ENCODE results near the gene MEIS1. TPM values are rescaled to one million over a fixed set of nuclear protein-coding genes. Genes with fewer than 3 reads are reported as not detected.

MEIS1 gene
- total RNA-seq, 1 donor from 2014 or later: 3.4 TPM

DNA sequence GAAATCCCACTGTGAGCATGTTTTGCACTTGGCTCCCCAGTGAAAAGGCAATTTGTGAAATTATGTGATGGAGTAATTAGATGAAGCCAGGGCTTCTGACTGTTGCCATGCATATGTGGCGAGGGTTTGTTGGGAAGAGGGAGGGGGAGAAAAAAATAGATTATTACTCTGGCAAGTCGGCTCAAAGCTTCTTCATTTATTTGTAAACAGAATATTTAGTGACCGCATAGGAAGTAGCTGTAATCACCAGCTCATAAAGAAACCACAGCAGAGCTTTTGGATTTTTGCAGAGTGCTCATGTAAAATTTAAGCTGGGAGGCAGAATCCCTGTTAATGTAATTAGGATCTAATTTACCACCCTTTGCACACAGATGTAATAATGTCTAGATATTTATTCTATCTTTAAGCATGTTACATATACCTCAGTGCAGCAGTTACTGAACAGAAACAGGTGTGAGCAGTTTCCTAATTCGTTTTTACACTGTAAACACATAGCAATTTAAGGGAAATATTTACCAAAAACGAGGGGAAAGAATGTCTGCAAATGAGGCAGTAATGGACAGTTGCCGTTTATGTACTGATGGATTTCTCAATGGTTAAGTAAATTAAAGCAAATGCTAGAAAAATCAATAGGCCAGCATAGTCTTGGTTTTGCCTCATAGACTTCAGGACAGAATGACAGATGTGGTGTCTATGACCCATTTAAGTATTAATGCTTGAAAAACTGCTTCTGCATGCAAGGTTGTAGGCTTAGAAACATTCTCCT, 87.9 kb downstream of the MEIS1 start:
- H3K9me3 Mint-ChIP-seq (ENCODE audit: unreplicated experiment): no peaks in the 10 kb centered on the region
- no peak overlapping the region for H3K27ac ChIP-seq (ENCODE audit: low read depth, low read length)
- no peaks in the 10 kb centered on the region for H3K4me1 Mint-ChIP-seq (ENCODE audit: low read depth, unreplicated experiment)

DNA sequence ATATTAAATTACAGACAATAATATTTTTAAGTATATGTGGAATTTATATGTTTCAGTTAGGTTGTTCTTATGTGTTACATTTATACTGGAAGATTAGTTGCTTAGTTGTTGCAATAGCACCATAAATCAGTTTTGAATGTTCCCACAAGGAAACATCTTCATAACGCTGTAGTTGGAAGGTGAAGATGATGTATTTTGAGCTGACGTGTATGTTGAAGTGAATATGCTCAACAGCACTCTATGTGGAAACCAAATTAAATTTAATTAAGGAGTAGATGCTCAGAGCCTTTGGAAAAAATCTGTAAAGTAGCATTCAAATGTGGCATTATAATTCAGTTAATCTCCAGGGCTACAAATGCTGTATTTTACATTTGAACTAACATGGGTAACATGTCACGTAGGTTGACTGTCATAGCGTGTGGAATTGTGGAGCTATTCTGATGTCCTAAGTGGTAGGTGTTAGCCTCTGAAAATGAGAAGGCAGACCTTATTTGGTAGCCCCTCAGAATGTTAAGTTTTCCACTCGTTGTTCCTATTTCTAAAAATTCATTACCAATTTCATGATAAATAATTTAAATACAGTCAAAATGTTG, 88.5 kb downstream of the MEIS1 start:
- Mint-ChIP-seq H3K36me3 (ENCODE audit: low read depth, unreplicated experiment) (no peaks in the 10 kb centered on the region), H3K27me3 (ENCODE audit: low read depth, unreplicated experiment) (peaks cover 5% of the 10 kb centered on the region), H3K9me3 (ENCODE audit: unreplicated experiment) (no peaks in the 10 kb centered on the region), H3K27ac (ENCODE audit: unreplicated experiment) (no peak overlapping the region), H3K4me1 (ENCODE audit: low read depth, unreplicated experiment) (no peaks in the 10 kb centered on the region), H3K4me3 (ENCODE audit: unreplicated experiment) (no peak overlapping the region)
- no peaks in the 10 kb centered on the region for H3K79me2 ChIP-seq (ENCODE audit: insufficient read depth, low read length)
- H3K9ac ChIP-seq (ENCODE audit: low read length): no peak overlapping the region
- H3K4me3 ChIP-seq (ENCODE audit: insufficient read depth, low read depth, low read length): no peak overlapping the region
- H3K4me1 ChIP-seq (ENCODE audit: insufficient read depth, low read length): no peaks in the 10 kb centered on the region
- peaks cover 9% of the 10 kb centered on the region for H4K20me1 ChIP-seq (ENCODE audit: insufficient read depth, low read length)
- no peak for DNase-seq (ENCODE audit: low read depth)
- no peak for TF ChIP-seq EZH2 (IDR thresholded peaks at IDR 0.05; ENCODE audit: insufficient read depth, low read length)
- TF ChIP-seq, protein P1, sequence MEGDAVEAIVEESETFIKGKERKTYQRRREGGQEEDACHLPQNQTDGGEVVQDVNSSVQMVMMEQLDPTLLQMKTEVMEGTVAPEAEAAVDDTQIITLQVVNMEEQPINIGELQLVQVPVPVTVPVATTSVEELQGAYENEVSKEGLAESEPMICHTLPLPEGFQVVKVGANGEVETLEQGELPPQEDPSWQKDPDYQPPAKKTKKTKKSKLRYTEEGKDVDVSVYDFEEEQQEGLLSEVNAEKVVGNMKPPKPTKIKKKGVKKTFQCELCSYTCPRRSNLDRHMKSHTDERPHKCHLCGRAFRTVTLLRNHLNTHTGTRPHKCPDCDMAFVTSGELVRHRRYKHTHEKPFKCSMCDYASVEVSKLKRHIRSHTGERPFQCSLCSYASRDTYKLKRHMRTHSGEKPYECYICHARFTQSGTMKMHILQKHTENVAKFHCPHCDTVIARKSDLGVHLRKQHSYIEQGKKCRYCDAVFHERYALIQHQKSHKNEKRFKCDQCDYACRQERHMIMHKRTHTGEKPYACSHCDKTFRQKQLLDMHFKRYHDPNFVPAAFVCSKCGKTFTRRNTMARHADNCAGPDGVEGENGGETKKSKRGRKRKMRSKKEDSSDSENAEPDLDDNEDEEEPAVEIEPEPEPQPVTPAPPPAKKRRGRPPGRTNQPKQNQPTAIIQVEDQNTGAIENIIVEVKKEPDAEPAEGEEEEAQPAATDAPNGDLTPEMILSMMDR (IDR thresholded peaks at IDR 0.05; ENCODE audit: insufficient read depth, low read depth, low read length): no peak
- no peak for FAIRE-seq
- no peaks in the 10 kb centered on the region for H3K9me3 ChIP-seq (ENCODE audit: insufficient read depth, low read depth, low read length)
- H3K4me2 ChIP-seq (ENCODE audit: low read length): no peak overlapping the region
- H3K27me3 ChIP-seq (ENCODE audit: insufficient read depth, low read length): no peaks in the 10 kb centered on the region
- H3K36me3 ChIP-seq (ENCODE audit: insufficient read depth, low read length): peaks cover 3% of the 10 kb centered on the region
- H3K27ac ChIP-seq (ENCODE audit: low read depth, low read length): no peak overlapping the region
- H2AFZ ChIP-seq (ENCODE audit: low read depth, low read length): no peak overlapping the region

More for the DNA sequence above, 87.9 kb downstream of the MEIS1 start:
- no peak for FAIRE-seq
- no peak overlapping the region for H2AFZ ChIP-seq (ENCODE audit: low read depth, low read length)
- H3K79me2 ChIP-seq (ENCODE audit: insufficient read depth, low read length): no peaks in the 10 kb centered on the region
- no peak overlapping the region for H3K9ac ChIP-seq (ENCODE audit: low read length)
- H3K27me3 ChIP-seq (ENCODE audit: insufficient read depth, low read length): no peaks in the 10 kb centered on the region
- Mint-ChIP-seq H3K27me3 (ENCODE audit: low read depth, unreplicated experiment) (peaks cover 3% of the 10 kb centered on the region), H3K36me3 (ENCODE audit: low read depth, unreplicated experiment) (no peaks in the 10 kb centered on the region), H3K4me3 (ENCODE audit: unreplicated experiment) (no peak overlapping the region), H3K27ac (ENCODE audit: unreplicated experiment) (no peak overlapping the region)
- peaks cover 12% of the 10 kb centered on the region for H4K20me1 ChIP-seq (ENCODE audit: insufficient read depth, low read length)
- no peaks in the 10 kb centered on the region for H3K4me1 ChIP-seq (ENCODE audit: insufficient read depth, low read length)
- H3K36me3 ChIP-seq (ENCODE audit: insufficient read depth, low read length): peaks cover 3% of the 10 kb centered on the region
- no peak overlapping the region for H3K4me2 ChIP-seq (ENCODE audit: low read length)
- no peak for TF ChIP-seq EZH2 (IDR thresholded peaks at IDR 0.05; ENCODE audit: insufficient read depth, low read length)
- no peaks in the 10 kb centered on the region for H3K9me3 ChIP-seq (ENCODE audit: insufficient read depth, low read depth, low read length)
- no peak overlapping the region for H3K4me3 ChIP-seq (ENCODE audit: insufficient read depth, low read depth, low read length)
- no peak for DNase-seq (ENCODE audit: low read depth)

DNA sequence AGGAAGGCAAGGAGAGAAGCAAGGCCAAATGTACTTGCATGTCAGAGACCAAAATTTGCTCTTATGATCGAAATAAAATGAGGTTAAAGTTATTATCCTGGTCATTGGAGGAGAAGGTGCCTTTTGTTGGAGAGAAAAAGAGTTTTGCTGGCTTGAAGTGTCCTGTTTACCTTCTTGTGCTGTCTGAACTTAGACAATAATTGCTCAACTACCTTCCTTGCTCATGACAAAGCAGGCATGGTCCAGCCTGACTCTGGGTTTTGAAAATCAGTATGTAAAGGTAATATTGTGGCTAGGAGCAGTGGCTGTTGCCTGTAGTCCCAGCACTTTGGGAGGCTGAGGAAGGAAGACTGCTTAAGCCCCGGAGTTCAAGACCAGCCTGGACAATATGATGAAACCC, 89.1 kb downstream of the MEIS1 start:
- Histone ChIP-seq H4K20me1 (ENCODE audit: insufficient read depth, low read length) (peaks cover 9% of the 10 kb centered on the region), H3K9me3 (ENCODE audit: insufficient read depth, low read depth, low read length) (no peaks in the 10 kb centered on the region), H3K9ac (ENCODE audit: low read length) (no peak overlapping the region), H3K4me1 (ENCODE audit: insufficient read depth, low read length) (no peaks in the 10 kb centered on the region), H3K79me2 (ENCODE audit: insufficient read depth, low read length) (no peaks in the 10 kb centered on the region), H3K4me3 (ENCODE audit: insufficient read depth, low read depth, low read length) (no peak overlapping the region), H3K4me2 (ENCODE audit: low read length) (no peak overlapping the region), H3K27me3 (ENCODE audit: insufficient read depth, low read length) (no peaks in the 10 kb centered on the region), H3K27ac (ENCODE audit: low read depth, low read length) (no peak overlapping the region), H2AFZ (ENCODE audit: low read depth, low read length) (no peak overlapping the region), H3K36me3 (ENCODE audit: insufficient read depth, low read length) (peaks cover 3% of the 10 kb centered on the region)
- no peak overlapping the region for H3K27ac Mint-ChIP-seq (ENCODE audit: unreplicated experiment)
- DNase-seq (ENCODE audit: low read depth): no peak
- H3K9me3 Mint-ChIP-seq (ENCODE audit: unreplicated experiment): peaks cover 4% of the 10 kb centered on the region
- TF ChIP-seq, protein P1 (IDR thresholded peaks at IDR 0.05; ENCODE audit: insufficient read depth, low read depth, low read length): no peak
- TF ChIP-seq EZH2 (IDR thresholded peaks at IDR 0.05; ENCODE audit: insufficient read depth, low read length): no peak
- H3K36me3 Mint-ChIP-seq (ENCODE audit: low read depth, unreplicated experiment): no peaks in the 10 kb centered on the region
- FAIRE-seq: no peak
- peaks cover 9% of the 10 kb centered on the region for H3K27me3 Mint-ChIP-seq (ENCODE audit: low read depth, unreplicated experiment)
- no peaks in the 10 kb centered on the region for H3K4me1 Mint-ChIP-seq (ENCODE audit: low read depth, unreplicated experiment)
- H3K4me3 Mint-ChIP-seq (ENCODE audit: unreplicated experiment): no peak overlapping the region

All from astrocyte (in vitro differentiated cells and primary cell).